Karpas-422 (cell line): ENCODE results near the gene GPR63. TPM values are rescaled to one million over a fixed set of nuclear protein-coding genes. Genes with fewer than 3 reads are reported as not detected.

ENCODE experiments used
- DNase-seq: peaks from one replicate; pipeline ENCODE4 v3.0.0-alpha.2; 2015
- H2AFZ ChIP-seq: fragments of 200-600 bp; sonication (generic); 2 replicates; pipeline ENCODE4 v1.6.1; 2014; ENCODE audit warnings: antibody characterized with exemption, low read length, mixed read lengths
- H3K27ac ChIP-seq: fragments of 200-600 bp; sonication (generic); 2 replicates; pipeline ENCODE4 v1.5.1; 2014; ENCODE audit warnings: mild to moderate bottlenecking, low read length, moderate library complexity
- H3K27me3 ChIP-seq: fragments of 200-600 bp; sonication (generic); 2 replicates; pipeline ENCODE4 v1.6.1; 2014; ENCODE audit warnings: low read length, mixed read lengths
- H3K36me3 ChIP-seq: fragments of 200-600 bp; sonication (generic); 2 replicates; pipeline ENCODE4 v1.6.1; 2014; ENCODE audit warnings: low read length, mixed read lengths; ENCODE audit not compliant: insufficient read depth
- H3K4me1 ChIP-seq: fragments of 200-600 bp; sonication (generic); 2 replicates; pipeline ENCODE4 v1.6.1; 2014; ENCODE audit warnings: mild to moderate bottlenecking, low read length, mixed read lengths
- H3K4me2 ChIP-seq: fragments of 200-600 bp; sonication (generic); 2 replicates; pipeline ENCODE4 v1.6.1; 2014; ENCODE audit warnings: low read length, low read depth, mild to moderate bottlenecking; ENCODE audit not compliant: poor library complexity, severe bottlenecking
- H3K4me3 ChIP-seq: fragments of 200-600 bp; sonication (generic); 2 replicates; pipeline ENCODE4 v1.5.1; 2014; ENCODE audit warnings: mild to moderate bottlenecking, antibody characterized with exemption, low read length, mixed read lengths
- H3K79me2 ChIP-seq: fragments of 200-600 bp; sonication (generic); 2 replicates; pipeline ENCODE4 v1.6.1; 2014; ENCODE audit warnings: mild to moderate bottlenecking, low read length, mixed read lengths
- H3K9ac ChIP-seq: fragments of 200-600 bp; sonication (generic); 2 replicates; pipeline ENCODE4 v1.6.0; 2014; ENCODE audit warnings: low read length
- H3K9me2 ChIP-seq: fragments of 200-600 bp; sonication (generic), shearing (Covaris generic); replicated peaks from 2 replicates; pipeline ENCODE4 v1.6.0; 2014; ENCODE audit warnings: mild to moderate bottlenecking, low read length, moderate library complexity; ENCODE audit not compliant: insufficient read depth
- H3K9me3 ChIP-seq: fragments of 300-700, 200-600 bp; sonication (generic); 2 replicates; pipeline ENCODE4 v1.6.1; 2014; ENCODE audit warnings: low read length, mixed read lengths
- H4K20me1 ChIP-seq: fragments of 200-600 bp; sonication (generic); 2 replicates; pipeline ENCODE4 v1.6.1; 2014; ENCODE audit warnings: mild to moderate bottlenecking, antibody characterized with exemption, low read length, low read depth; ENCODE audit not compliant: insufficient read depth
- total RNA-seq: library from RNA; depleted of rRNA; stranded (reverse); fragments of >200 nt; shearing (Covaris generic); gene quantifications from 2 replicates; pipeline ENCODE4 v1.2.3, GENCODE V29; 2014; ENCODE audit warnings: low replicate concordance; rRNA removed

The GPR63 gene
- total RNA-seq, 1 experiment from 2014 or later: not detected

- H3K9ac ChIP-seq: no peak overlapping the region
- H4K20me1 ChIP-seq: no peaks in the 10 kb centered on the region
- no peaks in the 10 kb centered on the region for H3K36me3 ChIP-seq
- no peaks in the 10 kb centered on the region for H3K4me1 ChIP-seq
- no peaks in the 10 kb centered on the region for H3K9me2 ChIP-seq
- H3K4me3 ChIP-seq: no peak overlapping the region
- no peaks in the 10 kb centered on the region for H3K27me3 ChIP-seq
- no peak for DNase-seq
- H3K27ac ChIP-seq: no peak overlapping the region
- no peaks in the 10 kb centered on the region for H3K9me3 ChIP-seq
- H3K4me2 ChIP-seq: no peak overlapping the region
- H3K79me2 ChIP-seq: no peaks in the 10 kb centered on the region
- H2AFZ ChIP-seq: no peak overlapping the region
Observed at GRCh38 chr6:96766769-96767168, 70.5 kb downstream of the GPR63 start.

GRCh38 chr6:96762599-96762998 is 74.7 kb downstream of the GPR63 start:
- Histone ChIP-seq H3K4me1 (no peaks in the 10 kb centered on the region), H2AFZ (no peak overlapping the region), H3K79me2 (no peaks in the 10 kb centered on the region), H3K27ac (no peak overlapping the region), H4K20me1 (no peaks in the 10 kb centered on the region), H3K4me3 (no peak overlapping the region), H3K4me2 (no peak overlapping the region), H3K9me3 (no peaks in the 10 kb centered on the region), H3K36me3 (no peaks in the 10 kb centered on the region), H3K27me3 (no peaks in the 10 kb centered on the region), H3K9me2 (no peaks in the 10 kb centered on the region), H3K9ac (no peak overlapping the region)
- no peak for DNase-seq

GRCh38 chr6:96761794-96762193 is 75.5 kb downstream of the GPR63 start:
- no peaks in the 10 kb centered on the region for H4K20me1 ChIP-seq
- H3K27me3 ChIP-seq: no peaks in the 10 kb centered on the region
- H2AFZ ChIP-seq: no peak overlapping the region
- no peak for DNase-seq
- no peaks in the 10 kb centered on the region for H3K9me2 ChIP-seq
- H3K4me1 ChIP-seq: no peaks in the 10 kb centered on the region
- H3K79me2 ChIP-seq: no peaks in the 10 kb centered on the region
- H3K4me3 ChIP-seq: no peak overlapping the region
- no peak overlapping the region for H3K4me2 ChIP-seq
- H3K9ac ChIP-seq: no peak overlapping the region
- no peak overlapping the region for H3K27ac ChIP-seq
- H3K36me3 ChIP-seq: no peaks in the 10 kb centered on the region
- H3K9me3 ChIP-seq: no peaks in the 10 kb centered on the region

GRCh38 chr6:96760153-96760687 is 77.1 kb downstream of the GPR63 start:
- no peak overlapping the region for H3K27ac ChIP-seq
- no peaks in the 10 kb centered on the region for H3K9me3 ChIP-seq
- no peaks in the 10 kb centered on the region for H4K20me1 ChIP-seq
- H3K4me2 ChIP-seq: no peak overlapping the region
- no peaks in the 10 kb centered on the region for H3K4me1 ChIP-seq
- no peaks in the 10 kb centered on the region for H3K79me2 ChIP-seq
- H3K27me3 ChIP-seq: no peaks in the 10 kb centered on the region
- H3K36me3 ChIP-seq: no peaks in the 10 kb centered on the region
- H3K9me2 ChIP-seq: no peaks in the 10 kb centered on the region
- no peak for DNase-seq
- H3K9ac ChIP-seq: no peak overlapping the region
- no peak overlapping the region for H2AFZ ChIP-seq
- no peak overlapping the region for H3K4me3 ChIP-seq

GRCh38 chr6:96755096-96755495 is 82.2 kb downstream of the GPR63 start:
- no peak for DNase-seq
- Histone ChIP-seq H3K4me3 (no peak overlapping the region), H3K36me3 (no peaks in the 10 kb centered on the region), H3K9ac (no peak overlapping the region), H3K27ac (no peak overlapping the region), H3K4me1 (no peaks in the 10 kb centered on the region), H3K4me2 (no peak overlapping the region), H3K9me2 (no peaks in the 10 kb centered on the region), H4K20me1 (no peaks in the 10 kb centered on the region), H3K79me2 (no peaks in the 10 kb centered on the region), H3K9me3 (no peaks in the 10 kb centered on the region), H2AFZ (no peak overlapping the region), H3K27me3 (no peaks in the 10 kb centered on the region)

GRCh38 chr6:96749891-96750290 is 87.4 kb downstream of the GPR63 start:
- Histone ChIP-seq H3K4me2 (no peak overlapping the region), H3K27me3 (no peaks in the 10 kb centered on the region), H2AFZ (no peak overlapping the region), H3K9ac (no peak overlapping the region), H4K20me1 (no peaks in the 10 kb centered on the region), H3K36me3 (no peaks in the 10 kb centered on the region), H3K79me2 (no peaks in the 10 kb centered on the region), H3K9me2 (no peaks in the 10 kb centered on the region), H3K27ac (no peak overlapping the region), H3K4me1 (no peaks in the 10 kb centered on the region), H3K4me3 (no peak overlapping the region), H3K9me3 (no peaks in the 10 kb centered on the region)
- DNase-seq: no peak

Other genes with a start within 250 kb of the GPR63 start
- gene NDUFAF4, start 60.4 kb upstream of the GPR63 start, total RNA-seq: 45.5 and 50.8 TPM in 2 replicates
- 0.04 and 0.07 TPM in 2 replicates for gene KLHL32, start 87.3 kb upstream of the GPR63 start, total RNA-seq